DMS153 (cell line): ENCODE data around the gene TSPAN17.
"Not testable (repeated sequence)": the region's sequence is repeated elsewhere in the genome, so short reads cannot be mapped to it uniquely, and the experiment has no call there.

Experiments
- DNase-seq: peaks from one replicate; lab custom pipeline; 2025; lab: John Stamatoyannopoulos, UW

The TSPAN17 gene, protein sequence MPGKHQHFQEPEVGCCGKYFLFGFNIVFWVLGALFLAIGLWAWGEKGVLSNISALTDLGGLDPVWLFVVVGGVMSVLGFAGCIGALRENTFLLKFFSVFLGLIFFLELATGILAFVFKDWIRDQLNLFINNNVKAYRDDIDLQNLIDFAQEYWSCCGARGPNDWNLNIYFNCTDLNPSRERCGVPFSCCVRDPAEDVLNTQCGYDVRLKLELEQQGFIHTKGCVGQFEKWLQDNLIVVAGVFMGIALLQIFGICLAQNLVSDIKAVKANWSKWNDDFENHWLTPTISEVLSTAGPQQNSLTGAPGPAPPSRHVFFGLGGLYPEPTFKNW

GRCh38 chr5:176647030-176647842 lies at the start of gene TSPAN17:
TSPAN17 (plus strand) TSS chr5:176647484; CDS start chr5:176647616, 132 bp downstream.
- DNase-seq, result peak; percentile 89

GRCh38 chr5:176599749-176600430 lies 47.4 kb upstream of the TSPAN17 start:
- not testable (repeated sequence) for DNase-seq

DNA sequence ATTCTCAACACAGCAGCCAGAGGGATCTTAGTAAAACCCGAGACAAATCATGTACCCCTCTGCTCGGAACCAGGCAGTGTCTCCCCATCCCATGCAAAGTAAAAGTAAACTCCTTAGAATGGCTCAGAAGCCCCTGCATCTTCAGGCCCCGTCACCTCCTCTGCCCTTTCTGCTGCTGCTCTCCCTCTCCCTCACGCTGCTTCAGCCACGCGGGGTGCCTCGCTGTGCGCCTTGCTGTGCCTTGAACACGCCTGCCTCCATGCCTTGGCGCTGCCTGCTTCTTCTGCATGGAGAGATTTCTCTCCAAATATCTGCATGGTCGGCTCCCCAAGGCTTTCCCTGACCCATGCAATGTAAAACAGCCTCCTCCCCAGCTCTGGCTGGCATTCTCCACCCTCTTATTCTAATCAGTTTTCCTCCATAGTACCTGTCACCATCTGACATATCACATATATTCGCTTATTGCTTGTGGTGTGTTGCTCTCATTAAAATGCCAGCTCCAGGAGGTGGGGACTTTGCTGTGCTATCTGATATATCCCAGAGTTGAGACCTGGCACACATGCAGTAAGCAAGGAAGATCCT lies 45.3 kb upstream of the TSPAN17 start:
- no peak for DNase-seq

DNA sequence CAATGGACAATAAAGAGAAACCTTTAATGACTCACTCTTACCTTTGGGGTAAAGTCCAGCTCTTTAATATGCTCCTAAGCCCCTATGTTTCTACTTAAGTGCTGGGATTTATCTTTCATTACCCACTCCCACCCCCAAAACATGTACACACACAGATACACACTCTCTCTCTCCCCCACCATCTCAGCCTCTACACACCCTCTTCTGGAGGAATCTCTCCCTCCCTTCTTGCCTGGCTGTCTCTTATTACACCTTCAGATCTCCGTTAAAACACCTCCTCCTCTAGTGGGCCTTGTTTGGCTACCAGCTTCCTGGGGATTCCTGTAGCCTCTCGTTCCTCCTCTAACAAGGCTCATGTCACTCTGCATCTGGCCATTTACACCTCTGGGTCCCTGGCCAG lies 44.2 kb upstream of the TSPAN17 start:
- no peak for DNase-seq

GRCh38 chr5:176606032-176606431 lies 41.3 kb upstream of the TSPAN17 start:
- DNase-seq, result no peak

DNA sequence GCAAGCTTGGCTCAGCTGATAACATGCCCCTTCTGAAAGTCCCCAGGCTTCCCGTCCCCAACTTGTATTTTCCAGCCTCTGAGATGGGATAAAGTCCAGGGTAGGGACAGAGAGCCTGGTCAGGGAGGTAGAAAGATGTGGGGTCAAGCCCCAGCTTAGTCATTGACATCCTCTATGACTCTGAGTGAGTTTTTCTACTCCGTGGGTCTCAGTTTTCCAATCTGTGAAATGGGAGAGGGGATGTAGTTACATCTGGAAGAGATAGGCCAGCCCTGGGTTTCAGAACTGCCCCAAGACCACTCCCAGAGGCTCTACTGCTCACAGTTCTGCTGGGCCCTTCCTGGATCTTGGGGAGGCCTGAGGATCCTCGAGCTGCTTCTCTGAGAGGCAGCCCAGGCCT lies 40.4 kb upstream of the TSPAN17 start:
- no peak for DNase-seq

DNA sequence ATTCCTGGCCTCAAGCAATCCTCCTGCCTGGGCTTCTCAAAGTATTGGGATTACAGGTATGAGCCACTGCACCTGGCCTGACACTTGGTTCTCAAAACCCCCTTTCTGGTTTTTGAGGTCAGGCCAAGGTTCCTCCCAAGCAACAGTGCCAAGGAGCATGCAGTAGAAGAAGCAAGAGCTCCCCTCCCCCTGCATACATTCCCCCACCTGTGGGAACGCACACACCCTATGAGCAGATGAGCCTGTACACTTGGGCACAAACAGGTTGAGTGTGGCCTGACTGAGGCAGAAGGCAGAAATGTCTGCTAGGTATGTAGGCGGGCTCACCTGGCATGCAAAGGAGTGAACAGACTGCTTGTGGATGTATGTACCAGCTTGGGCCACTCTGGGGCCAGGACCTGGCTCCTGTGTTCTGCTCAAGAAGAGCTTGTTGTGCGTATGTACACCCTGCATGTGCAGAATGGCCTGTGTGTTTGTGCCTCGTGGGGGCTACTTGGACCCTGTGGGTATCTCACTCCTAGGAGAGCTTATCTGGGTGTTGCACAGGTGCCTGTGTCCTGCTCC lies 39.1 kb upstream of the TSPAN17 start:
- DNase-seq, result no peak

DNA sequence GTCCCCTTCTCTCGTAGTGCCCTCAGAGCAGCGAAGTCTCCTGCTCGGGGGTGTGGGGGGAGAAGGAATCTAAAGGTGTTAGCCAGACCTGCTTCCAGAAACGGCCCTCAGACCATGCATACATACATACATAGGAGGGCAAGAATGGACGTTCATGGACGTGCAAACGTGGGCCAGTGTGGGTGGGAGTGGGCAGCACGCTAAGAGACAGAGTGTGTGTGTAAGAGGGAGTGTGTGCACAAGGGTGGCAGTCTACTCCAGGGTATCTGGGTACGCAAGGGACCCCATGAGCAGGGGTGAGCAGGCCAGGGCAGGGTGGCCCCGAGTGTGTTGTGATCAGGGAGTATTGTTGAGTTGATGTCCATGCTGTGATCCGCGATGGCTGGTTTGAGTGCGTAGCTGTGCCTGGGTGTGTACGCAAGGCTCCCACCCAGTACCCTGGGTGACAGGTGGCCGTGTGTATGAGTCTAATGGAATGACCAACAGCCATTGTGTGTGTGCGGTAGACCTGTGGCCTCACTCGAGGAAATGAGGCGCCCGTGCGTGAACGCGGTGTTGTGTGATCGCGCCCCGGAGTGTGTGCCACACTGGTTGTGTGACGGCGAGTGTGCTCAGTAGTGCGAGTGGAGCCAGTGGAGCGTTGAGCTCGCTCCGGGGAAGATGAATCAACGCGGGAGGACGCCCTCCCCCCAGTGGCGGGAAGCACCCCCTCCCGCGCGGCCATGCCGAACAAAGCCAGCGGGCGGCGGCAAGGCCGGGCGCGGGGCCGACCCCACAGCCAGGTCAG lies 38.2 kb upstream of the TSPAN17 start:
- DNase-seq, result no peak

GRCh38 chr5:176609724-176610434 lies 37.4 kb upstream of the TSPAN17 start, which contains the start of gene GPRIN1:
GPRIN1 (minus strand) TSS chr5:176610156; CDS start chr5:176599834, 10,322 bp downstream.
- DNase-seq, result no peak

- DNase-seq, result no peak
Observed at GRCh38 chr5:176610435-176610773, 36.9 kb upstream of the TSPAN17 start.

GRCh38 chr5:176611435-176611834 lies 35.8 kb upstream of the TSPAN17 start:
- DNase-seq, result no peak

DNA sequence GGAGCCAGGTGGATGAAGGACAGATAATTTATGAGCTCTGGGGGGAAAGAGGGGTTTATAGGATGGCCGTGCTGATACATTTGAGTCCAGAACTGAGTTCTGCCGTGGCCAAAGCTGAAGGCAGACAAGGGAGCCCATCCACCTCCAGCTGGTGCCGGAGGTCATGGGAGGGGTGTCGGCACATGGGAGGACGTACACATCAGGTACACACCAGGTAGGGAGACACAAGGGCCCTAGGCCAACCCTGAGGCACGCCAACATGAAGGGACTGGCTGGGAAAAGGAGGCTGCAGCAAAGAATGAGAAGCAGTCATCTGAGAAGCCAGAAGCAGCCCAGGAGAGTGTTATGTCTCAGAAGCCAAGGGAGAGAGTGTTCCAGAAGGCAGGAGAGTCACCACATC lies 35.3 kb upstream of the TSPAN17 start:
- DNase-seq, result no peak

DNA sequence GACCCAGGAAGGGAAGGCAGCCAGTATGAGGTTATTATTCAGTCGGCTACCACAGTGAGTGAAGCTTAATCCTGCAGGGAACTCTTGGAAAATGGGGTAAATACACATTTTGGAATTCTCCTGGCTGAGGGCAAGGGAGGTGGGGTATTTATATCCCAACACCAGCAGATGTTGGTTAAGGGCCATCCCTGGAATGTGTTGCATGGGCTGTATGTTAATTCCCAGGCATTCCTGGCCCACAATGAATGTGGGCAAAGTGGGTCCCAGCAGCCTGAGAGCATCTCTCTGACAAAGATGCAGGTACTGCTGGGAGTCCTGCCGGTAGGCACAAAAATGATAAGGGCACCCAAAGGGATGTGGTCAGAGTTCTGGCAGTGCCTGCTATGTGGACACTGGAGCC lies 34.4 kb upstream of the TSPAN17 start:
- no peak for DNase-seq

GRCh38 chr5:176614805-176615478 lies 32.3 kb upstream of the TSPAN17 start:
- DNase-seq, result no peak

DNA sequence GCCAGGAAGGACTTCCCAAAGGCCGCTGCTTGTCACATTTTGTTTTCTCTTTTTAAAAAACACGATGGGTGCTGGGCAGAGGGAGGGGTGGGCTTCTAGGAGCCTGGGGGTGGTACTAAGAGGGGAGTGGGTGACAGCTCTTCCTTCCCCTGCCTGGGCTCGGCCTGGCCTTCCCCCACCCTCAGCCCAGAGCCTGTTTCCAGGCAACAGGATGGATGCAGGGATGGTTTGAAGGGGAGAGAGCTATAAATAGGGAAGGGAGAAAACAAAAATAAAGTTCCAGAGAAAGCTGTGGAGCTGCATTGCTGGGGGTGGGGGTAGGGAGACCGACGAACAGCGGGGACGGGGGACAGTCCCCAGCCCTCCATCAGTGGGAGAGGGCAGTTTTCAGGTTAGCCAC lies 30.8 kb upstream of the TSPAN17 start:
- no peak for DNase-seq

- DNase-seq, result no peak
Observed at GRCh38 chr5:176618783-176619182, 28.5 kb upstream of the TSPAN17 start.

- no peak for DNase-seq
Observed at GRCh38 chr5:176619203-176619568, 28.1 kb upstream of the TSPAN17 start.

- DNase-seq, result no peak
Observed at GRCh38 chr5:176619569-176620332, 27.5 kb upstream of the TSPAN17 start.

DNA sequence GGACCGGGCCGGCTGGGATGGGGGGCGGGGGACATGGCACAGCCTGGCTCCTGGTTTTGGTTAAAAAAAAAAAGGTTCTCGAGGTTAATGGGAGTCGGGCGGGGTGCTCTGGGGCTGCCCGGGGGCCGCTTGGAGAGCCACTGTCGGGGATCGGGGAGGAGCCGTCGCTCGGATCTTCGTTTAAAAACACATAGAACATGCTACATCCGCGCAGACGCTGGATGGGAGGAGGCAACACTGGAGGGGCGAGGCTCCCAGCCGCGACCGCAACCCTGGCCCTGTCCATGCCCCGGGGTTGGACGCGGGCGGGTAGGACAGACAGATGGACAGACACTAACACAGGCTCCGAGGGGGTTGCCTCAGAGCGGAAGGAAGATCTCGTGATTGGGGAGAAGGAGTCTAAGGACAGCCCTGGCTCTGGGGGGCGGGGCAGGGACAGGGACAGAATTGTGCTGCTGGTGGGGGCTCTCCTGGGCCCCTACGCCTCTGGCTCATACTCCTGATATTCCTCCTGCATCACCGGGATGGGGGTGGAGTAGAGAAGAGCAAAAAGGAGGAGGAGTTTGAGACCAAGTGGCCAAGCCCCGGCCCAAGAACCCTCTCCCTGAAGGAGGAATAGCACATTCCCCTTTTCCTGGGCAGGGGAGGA lies 26.8 kb upstream of the TSPAN17 start:
- no peak for DNase-seq
